WTC11 (cell line): ENCODE results near the gene FRK.

Experiments
- AFF4 ChIP-seq: sonication (generic); formaldehyde crosslinking; IDR thresholded peaks from 2 replicates; pipeline ENCODE4 v1.8.1; 2023; ENCODE audit warnings: mild to moderate bottlenecking, missing genetic modification reagents, borderline replicate concordance
- CTCF ChIP-seq: fragments of 200-600 bp; IDR thresholded peaks from 2 replicates; pipeline ENCODE4 v1.8.0; 2022; ENCODE audit warnings: antibody characterized with exemption
- TF ChIP-seq, protein P1 (sequence below): sonication (generic); formaldehyde crosslinking; conservative IDR thresholded peaks from 2 replicates; pipeline ENCODE4 v1.8.1; 2022; ENCODE audit warnings: mild to moderate bottlenecking, missing genetic modification reagents

DNA sequence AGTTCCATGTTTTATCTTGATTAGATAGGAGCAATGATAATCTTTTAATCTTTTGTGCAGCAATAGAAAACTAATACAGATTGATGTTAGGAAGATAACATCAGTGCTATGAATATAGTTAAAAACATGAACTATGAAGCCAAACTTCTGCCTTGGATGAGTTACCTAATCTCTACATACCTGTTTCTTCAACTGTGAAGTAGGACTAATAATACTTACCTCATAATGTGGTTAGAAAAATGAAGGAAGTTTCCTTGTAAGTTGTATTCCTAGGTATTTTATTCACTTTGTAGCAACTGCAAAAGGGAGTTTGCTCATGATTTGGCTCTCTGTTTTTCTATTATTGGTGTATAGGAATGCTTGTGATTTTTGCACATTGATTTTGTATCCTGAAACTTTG is 111.9 kb downstream of the FRK start:
- TF ChIP-seq CTCF, result no peak
- TF ChIP-seq, protein P1, sequence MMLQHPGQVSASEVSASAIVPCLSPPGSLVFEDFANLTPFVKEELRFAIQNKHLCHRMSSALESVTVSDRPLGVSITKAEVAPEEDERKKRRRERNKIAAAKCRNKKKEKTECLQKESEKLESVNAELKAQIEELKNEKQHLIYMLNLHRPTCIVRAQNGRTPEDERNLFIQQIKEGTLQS (CRISPR knock-in tag), result no peak
- TF ChIP-seq AFF4 (CRISPR knock-in tag), result no peak
